ENCODE results near the gene PERP. TPM values are rescaled to one million over a fixed set of nuclear protein-coding genes. Genes with fewer than 3 reads are reported as not detected.

Gene PERP
- total RNA-seq, 6 experiments from 2014 or later, result 40.6 to 53.4 (median 47.9) TPM

- Mint-ChIP-seq H3K9me3 (peaks cover 19% of the 10 kb centered on the region), H3K27ac (no peak overlapping the region), H3K4me3 (no peak overlapping the region), H3K36me3 (ENCODE audit: low read depth) (peaks cover 8% of the 10 kb centered on the region; the same call in 1 of the 2 replicates), H3K27me3 (ENCODE audit: insufficient read depth) (peaks cover 19% of the 10 kb centered on the region), H3K4me1 (ENCODE audit: low read depth) (no peaks in the 10 kb centered on the region; the same call in 1 of the 2 replicates)
- TF ChIP-seq CTCF (IDR thresholded peaks at IDR 0.05), result no peak
- DNase-seq, result no peak
Observed at GRCh38 chr6:138078491-138078890, 28.7 kb downstream of the PERP start.

- H3K27me3 Mint-ChIP-seq (ENCODE audit: insufficient read depth), result peaks cover 9% of the 10 kb centered on the region; the same call in 1 of the 2 replicates
- peaks cover 8% of the 10 kb centered on the region; the same call in 1 of the 2 replicates for H3K36me3 Mint-ChIP-seq (ENCODE audit: low read depth)
- H3K9me3 Mint-ChIP-seq, result peaks cover 12% of the 10 kb centered on the region
- no peak overlapping the region for H3K4me3 Mint-ChIP-seq
- H3K4me1 Mint-ChIP-seq (ENCODE audit: low read depth), result no peaks in the 10 kb centered on the region
- DNase-seq, result no peak
- no peak overlapping the region for H3K27ac Mint-ChIP-seq
- no peak for TF ChIP-seq CTCF (IDR thresholded peaks at IDR 0.05)
Observed at GRCh38 chr6:138073264-138073663, 34.0 kb downstream of the PERP start.

GRCh38 chr6:138063726-138064125, 43.5 kb downstream of the PERP start:
- H3K27ac Mint-ChIP-seq, result no peak overlapping the region
- no peak for TF ChIP-seq CTCF (IDR thresholded peaks at IDR 0.05)
- H3K4me1 Mint-ChIP-seq (ENCODE audit: low read depth), result no peaks in the 10 kb centered on the region
- no peak overlapping the region for H3K4me3 Mint-ChIP-seq
- H3K9me3 Mint-ChIP-seq, result no peaks in the 10 kb centered on the region
- peaks cover 14% of the 10 kb centered on the region for H3K27me3 Mint-ChIP-seq (ENCODE audit: insufficient read depth)
- no peak for DNase-seq
- H3K36me3 Mint-ChIP-seq (ENCODE audit: low read depth), result no peaks in the 10 kb centered on the region

- TF ChIP-seq CTCF (IDR thresholded peaks at IDR 0.05), result no peak
- no peaks in the 10 kb centered on the region for H3K36me3 Mint-ChIP-seq (ENCODE audit: low read depth)
- peaks cover 10% of the 10 kb centered on the region for H3K27me3 Mint-ChIP-seq (ENCODE audit: insufficient read depth)
- no peaks in the 10 kb centered on the region for H3K4me1 Mint-ChIP-seq (ENCODE audit: low read depth)
- no peak overlapping the region for H3K27ac Mint-ChIP-seq
- no peak for DNase-seq
- peaks cover 19% of the 10 kb centered on the region for H3K9me3 Mint-ChIP-seq
- H3K4me3 Mint-ChIP-seq, result no peak overlapping the region
Observed at GRCh38 chr6:138054982-138055381, 52.2 kb downstream of the PERP start.

- Mint-ChIP-seq H3K36me3 (ENCODE audit: low read depth) (no peaks in the 10 kb centered on the region), H3K4me3 (no peak overlapping the region), H3K27me3 (ENCODE audit: insufficient read depth) (peaks cover 6% of the 10 kb centered on the region), H3K9me3 (peaks cover 19% of the 10 kb centered on the region), H3K4me1 (ENCODE audit: low read depth) (no peaks in the 10 kb centered on the region), H3K27ac (no peak overlapping the region)
- DNase-seq, result no peak
- TF ChIP-seq CTCF (IDR thresholded peaks at IDR 0.05), result no peak
Observed at GRCh38 chr6:138052783-138053182, 54.4 kb downstream of the PERP start.

- Mint-ChIP-seq H3K36me3 (ENCODE audit: low read depth) (no peaks in the 10 kb centered on the region), H3K4me3 (no peak overlapping the region), H3K27me3 (ENCODE audit: insufficient read depth) (peaks cover 6% of the 10 kb centered on the region), H3K27ac (no peak overlapping the region), H3K4me1 (ENCODE audit: low read depth) (no peaks in the 10 kb centered on the region), H3K9me3 (no peaks in the 10 kb centered on the region)
- TF ChIP-seq CTCF (IDR thresholded peaks at IDR 0.05), result no peak
- DNase-seq, result no peak
Observed at GRCh38 chr6:138044972-138045371, 62.2 kb downstream of the PERP start.

All from HFFc6 (cell line).